ENCODE measurements around the gene ALPG.
"Not testable (repeated sequence)": the region's sequence is repeated elsewhere in the genome, so short reads cannot be mapped to it uniquely, and the experiment has no call there.

The ALPG gene

GRCh38 chr2:232377319-232377718, 29.3 kb upstream of the ALPG start:
- no peak for DNase-seq

DNA sequence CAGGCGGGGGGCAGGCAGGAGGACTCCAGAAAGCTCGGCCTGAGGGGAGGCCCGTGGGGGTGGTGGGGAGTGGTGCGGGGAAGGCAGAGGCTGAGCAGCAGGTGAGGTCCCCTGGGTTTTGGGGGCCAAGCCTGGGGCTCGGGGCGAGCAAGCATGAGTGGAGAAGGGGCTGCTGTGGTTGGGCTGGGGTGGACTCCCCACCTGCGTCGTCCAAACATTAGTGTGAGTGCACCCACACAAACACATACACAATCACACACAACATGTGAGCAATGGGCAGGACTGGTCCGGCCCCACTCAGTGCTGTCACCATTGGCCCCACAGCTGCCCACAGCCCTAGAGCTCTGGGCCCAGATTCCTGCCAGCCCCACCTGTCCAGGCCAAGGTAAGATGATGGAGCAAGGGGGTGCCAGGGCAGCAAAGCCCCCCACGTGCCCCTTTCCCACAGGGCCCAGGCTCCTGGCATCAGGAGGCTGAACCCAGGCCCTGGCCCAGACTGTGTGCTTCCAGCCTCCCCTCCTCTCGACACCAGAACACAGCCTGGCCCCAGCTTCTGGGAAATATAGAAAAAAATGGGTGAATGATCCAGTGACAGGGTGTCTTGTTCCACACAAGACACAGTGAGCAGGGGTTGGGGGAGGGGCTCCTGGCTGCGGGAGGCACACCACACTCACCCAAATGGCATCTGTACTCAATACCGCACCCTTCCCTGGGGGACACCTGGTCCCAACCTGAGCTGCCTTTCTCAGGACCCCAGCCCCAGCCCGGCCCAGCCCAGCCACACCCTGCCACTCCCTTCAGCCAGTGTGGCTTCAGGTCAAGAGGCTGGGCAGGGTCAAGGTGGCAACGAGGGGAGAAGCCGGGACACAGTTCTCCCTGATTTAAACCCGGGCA, 28.6 kb upstream of the ALPG start:
- no peak for DNase-seq

- not testable (repeated sequence) for DNase-seq
Observed at GRCh38 chr2:232378735-232379151, 27.9 kb upstream of the ALPG start, which contains the start of gene ALPP. Gene ALPP (plus strand): TSS chr2:232378751. CDS start chr2:232378803, 52 bp downstream.

- not testable (repeated sequence) for DNase-seq
Observed at GRCh38 chr2:232379610-232380590, 26.7 kb upstream of the ALPG start.

DNA sequence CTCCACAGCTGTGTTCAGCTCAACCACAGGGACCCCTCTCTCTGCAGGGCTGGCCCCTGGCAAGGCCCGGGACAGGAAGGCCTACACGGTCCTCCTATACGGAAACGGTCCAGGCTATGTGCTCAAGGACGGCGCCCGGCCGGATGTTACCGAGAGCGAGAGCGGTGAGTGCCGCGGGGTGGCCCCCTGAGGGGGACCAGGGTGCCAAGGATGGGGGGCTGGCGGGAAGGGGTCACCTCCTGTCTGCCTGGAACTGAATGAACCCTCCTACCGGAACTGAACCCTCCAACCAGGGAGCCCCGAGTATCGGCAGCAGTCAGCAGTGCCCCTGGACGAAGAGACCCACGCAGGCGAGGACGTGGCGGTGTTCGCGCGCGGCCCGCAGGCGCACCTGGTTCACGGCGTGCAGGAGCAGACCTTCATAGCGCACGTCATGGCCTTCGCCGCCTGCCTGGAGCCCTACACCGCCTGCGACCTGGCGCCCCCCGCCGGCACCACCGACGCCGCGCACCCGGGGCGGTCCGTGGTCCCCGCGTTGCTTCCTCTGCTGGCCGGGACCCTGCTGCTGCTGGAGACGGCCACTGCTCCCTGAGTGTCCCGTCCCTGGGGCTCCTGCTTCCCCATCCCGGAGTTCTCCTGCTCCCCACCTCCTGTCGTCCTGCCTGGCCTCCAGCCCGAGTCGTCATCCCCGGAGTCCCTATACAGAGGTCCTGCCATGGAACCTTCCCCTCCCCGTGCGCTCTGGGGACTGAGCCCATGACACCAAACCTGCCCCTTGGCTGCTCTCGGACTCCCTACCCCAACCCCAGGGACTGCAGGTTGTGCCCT, 25.2 kb upstream of the ALPG start:
- DNase-seq = not testable (repeated sequence)

DNA sequence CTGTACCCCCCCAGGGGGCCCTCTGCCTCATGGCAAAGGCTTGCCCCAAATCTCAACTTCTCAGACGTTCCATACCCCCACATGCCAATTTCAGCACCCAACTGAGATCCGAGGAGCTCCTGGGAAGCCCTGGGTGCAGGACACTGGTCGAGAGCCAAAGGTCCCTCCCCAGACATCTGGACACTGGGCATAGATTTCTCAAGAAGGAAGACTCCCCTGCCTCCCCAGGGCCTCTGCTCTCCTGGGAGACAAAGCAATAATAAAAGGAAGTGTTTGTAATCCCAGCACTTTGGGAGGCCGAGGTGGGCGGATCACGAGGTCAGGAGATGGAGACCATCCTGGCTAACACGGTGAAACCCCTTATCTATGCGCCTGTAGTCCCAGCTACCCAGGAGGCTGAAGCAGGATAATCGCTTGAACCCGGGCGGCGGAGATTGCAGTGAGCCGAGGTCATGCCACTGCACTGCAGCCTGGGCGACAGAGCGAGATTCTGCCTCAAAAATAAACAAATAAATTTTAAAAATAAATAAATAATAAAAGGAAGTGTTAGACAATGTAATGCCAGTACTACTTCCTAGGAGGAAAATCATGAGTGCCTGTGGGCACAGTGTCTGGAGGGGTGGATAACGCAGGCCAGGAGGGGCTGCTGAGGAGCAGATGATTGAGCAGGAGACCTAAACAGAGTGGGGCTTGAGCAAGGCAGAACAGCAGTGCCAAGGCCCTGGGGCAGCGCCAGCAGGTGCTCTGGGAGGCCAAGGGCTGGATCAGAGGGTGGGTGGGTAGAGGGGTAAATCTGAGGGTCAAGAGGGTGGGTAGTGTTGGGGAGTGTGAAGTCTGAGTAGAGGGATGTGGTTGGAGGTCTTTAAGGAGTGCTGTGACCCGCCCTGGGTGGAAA, 24.1 kb upstream of the ALPG start:
- DNase-seq = no peak

DNA sequence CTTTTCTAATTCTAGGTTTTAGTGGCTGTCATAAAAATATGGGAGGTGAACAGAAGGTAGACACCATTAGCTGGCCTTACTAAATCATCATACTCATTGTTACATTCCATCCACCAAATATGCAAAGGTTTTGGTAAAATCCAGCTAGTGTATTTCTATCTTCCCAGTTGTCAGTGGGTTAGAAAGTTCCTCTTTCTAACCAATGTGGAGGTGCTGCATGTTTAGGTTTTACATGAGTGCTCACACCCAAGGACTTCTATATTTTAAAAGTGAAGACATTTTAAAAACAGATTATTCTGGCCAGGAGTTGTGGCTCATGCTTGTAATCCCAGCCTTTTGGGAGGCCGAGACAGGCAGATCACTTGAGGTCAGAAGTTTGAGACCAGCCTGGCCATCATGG, 22.2 kb upstream of the ALPG start:
- no peak for DNase-seq

- not testable (repeated sequence) for DNase-seq
Observed at GRCh38 chr2:232385058-232385457, 21.6 kb upstream of the ALPG start.

DNA sequence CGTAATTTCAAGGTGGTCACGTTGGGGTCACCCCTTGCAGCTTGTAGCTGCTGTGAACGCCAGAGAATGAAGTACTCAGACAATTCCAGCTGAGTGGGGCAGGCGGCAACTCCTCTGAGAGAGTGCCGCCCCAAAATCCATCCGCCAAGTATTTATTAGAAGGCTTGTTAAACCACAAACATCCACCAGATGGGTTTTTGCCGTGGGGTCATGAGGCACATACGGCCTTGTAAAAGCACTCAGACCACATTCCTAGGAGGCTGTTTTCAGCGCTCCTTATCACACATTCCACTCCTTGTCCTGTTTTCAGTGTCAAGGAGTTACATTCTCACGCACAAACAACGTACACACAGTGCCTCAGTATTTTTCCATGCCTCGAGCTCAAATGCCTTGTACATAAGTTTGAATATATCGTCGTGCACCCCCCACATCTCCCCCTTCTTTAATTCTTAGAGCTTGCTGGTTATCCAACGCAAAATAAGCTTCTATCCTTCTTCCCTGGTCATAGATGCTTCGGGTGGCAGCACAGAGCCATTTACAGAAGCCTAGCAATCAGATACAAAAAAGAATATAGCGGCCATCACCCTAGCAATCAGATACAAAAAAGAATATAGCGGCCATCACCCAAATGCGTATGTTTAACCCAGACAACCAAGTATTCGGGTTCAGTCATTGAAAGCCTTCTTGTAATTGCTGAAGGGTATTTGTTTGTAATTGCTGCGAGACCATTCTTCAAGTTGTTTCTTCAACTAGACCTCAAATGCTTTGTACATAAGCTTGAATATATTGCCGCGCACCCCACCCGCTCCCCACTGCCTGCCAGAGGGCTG, 20.8 kb upstream of the ALPG start:
- DNase-seq = no peak

DNA sequence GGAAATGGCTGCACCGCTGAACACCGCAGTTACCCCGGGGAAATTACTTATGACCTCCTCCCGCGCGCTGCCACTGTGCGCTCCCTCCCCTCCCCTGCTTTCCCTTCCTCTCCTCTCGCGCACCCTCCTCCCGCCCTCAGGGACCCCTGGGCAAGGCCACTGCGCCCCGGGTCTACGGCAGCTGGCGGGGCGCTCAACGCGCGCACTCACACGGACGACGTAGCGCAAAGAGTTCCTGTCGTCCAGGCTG, 20.2 kb upstream of the ALPG start:
- DNase-seq = no peak

GRCh38 chr2:232386740-232387450, 19.7 kb upstream of the ALPG start:
- no peak for DNase-seq

- DNase-seq = no peak
Observed at GRCh38 chr2:232387451-232388171, 19.0 kb upstream of the ALPG start.

DNA sequence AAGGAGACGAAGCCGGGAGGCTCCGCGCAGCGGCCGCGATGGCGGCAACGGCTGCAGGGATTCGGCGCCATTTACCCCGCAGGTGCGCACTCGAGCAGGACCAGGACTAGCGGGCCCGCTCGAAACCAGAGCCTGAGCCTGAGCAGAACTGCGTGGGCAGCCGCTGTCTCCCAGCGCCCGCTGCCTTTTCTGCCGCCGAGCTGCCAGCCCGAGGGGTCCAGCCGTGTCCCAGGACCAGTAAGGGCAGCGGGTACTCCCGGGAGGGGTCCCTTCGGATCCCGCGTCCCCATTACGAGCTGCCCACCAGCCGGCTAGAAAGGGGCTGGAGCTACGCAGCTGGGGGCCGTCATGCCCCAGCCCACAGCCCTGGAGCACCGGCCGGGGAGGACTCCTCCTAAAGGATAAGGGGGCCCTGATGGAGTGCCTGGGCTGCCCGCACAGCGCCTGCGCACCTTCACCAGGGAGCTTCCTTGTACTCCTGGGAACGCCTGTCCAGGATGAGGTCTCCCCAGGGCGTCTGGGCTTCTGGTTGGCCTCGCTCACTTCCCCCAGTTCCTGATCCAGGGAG, 18.2 kb upstream of the ALPG start:
- no peak for DNase-seq

DNA sequence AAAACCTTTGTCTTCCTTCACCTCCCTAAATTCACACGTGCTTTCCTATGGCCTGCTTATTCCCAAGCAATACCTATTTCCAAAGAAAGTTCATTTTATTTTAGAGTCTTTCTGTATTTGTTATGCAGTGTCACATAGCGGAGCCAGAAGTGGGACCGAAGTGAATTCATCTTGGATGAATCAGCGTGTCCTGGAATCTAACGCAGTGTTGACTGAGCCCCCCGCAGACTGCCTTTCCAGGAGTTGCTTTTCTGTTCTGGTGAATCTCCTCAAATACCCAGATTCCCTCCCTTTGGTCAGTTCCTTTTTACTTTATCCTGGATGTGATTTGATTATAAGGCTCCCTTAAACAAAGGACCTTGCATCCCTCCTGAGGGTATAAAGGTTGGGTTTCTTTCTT, 17.3 kb upstream of the ALPG start:
- no peak for DNase-seq

GRCh38 chr2:232390661-232391060, 16.0 kb upstream of the ALPG start:
- no peak for DNase-seq

DNA sequence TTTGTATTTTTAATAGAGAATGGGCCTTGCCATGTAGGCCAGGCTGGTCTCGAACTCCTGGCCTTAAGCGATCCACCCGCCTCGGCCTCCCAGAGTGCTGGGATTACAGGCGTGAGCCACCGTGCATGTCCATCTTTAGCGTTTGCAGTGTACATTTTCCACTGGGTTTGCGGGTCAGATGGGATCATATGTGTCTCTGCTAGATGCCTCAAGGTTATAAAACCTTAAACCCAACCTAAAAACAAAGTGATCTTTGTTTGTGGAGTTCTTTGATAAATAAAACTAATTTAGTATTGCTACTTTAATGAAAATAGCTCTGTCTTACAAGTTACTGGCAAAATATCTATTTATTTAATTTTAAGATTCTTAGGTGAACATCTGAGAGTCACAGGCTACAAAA, 13.1 kb upstream of the ALPG start:
- DNase-seq = no peak

- not testable (repeated sequence) for DNase-seq
Observed at GRCh38 chr2:232394431-232394830, 12.2 kb upstream of the ALPG start.

GRCh38 chr2:232395586-232395985, 11.1 kb upstream of the ALPG start:
- no peak for DNase-seq

GRCh38 chr2:232396683-232397082, 10.0 kb upstream of the ALPG start:
- DNase-seq = no peak

All from inflammatory macrophage treated with lipopolysaccharide for 4 hours (primary cell).